Choroid plexus epithelial cell (primary cell): ENCODE results near the gene CYP4F11.
"Not testable (repeated sequence)": the region's sequence is repeated elsewhere in the genome, so short reads cannot be mapped to it uniquely, and the experiment has no call there.

ENCODE experiments used
- DNase-seq: peaks from one replicate; pipeline ENCODE4 v3.0.0-alpha.2; 2010; ENCODE audit warnings: low read depth
- H3K4me3 ChIP-seq: 2 replicates; pipeline ENCODE4 v1.5.1; 2011; ENCODE audit warnings: low read depth, mild to moderate bottlenecking, control low read depth, low read length, moderate library complexity
- TF ChIP-seq, protein P1 (sequence below): conservative IDR thresholded peaks from 2 replicates; pipeline ENCODE4 v1.5.1; 2011; ENCODE audit warnings: low read depth, mild to moderate bottlenecking, control low read depth, inconsistent platforms, low read length, moderate library complexity

CYP4F11 gene

GRCh38 chr19:15922021-15922420 lies 12.3 kb downstream of the CYP4F11 start:
- TF ChIP-seq, protein P1, sequence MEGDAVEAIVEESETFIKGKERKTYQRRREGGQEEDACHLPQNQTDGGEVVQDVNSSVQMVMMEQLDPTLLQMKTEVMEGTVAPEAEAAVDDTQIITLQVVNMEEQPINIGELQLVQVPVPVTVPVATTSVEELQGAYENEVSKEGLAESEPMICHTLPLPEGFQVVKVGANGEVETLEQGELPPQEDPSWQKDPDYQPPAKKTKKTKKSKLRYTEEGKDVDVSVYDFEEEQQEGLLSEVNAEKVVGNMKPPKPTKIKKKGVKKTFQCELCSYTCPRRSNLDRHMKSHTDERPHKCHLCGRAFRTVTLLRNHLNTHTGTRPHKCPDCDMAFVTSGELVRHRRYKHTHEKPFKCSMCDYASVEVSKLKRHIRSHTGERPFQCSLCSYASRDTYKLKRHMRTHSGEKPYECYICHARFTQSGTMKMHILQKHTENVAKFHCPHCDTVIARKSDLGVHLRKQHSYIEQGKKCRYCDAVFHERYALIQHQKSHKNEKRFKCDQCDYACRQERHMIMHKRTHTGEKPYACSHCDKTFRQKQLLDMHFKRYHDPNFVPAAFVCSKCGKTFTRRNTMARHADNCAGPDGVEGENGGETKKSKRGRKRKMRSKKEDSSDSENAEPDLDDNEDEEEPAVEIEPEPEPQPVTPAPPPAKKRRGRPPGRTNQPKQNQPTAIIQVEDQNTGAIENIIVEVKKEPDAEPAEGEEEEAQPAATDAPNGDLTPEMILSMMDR, result no peak

DNA sequence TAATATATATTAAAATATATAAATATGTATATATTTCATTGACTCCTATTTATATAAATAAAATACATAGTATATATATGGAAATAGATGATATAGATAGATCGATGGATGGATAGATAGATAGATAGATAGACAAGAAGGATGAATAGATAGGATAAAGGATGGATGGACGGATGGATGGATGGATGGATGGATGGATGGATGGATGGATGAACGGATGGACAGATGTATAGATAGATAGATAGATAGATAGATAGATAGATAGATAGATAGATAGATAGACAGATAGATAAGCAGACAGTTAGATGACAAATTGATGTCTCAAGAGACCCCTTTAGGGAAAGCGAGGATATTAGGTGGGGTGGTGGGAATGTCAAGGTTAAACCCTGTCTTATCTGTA lies 15.1 kb downstream of the CYP4F11 start:
- TF ChIP-seq, protein P1, result no peak
- no peak overlapping the region for H3K4me3 ChIP-seq
- DNase-seq, result no peak

More at GRCh38 chr19:15922021-15922420, 12.3 kb downstream of the CYP4F11 start:
- DNase-seq, result no peak
- no peak overlapping the region for H3K4me3 ChIP-seq

GRCh38 chr19:15915109-15915508 lies 19.2 kb downstream of the CYP4F11 start:
- no peak for DNase-seq
- TF ChIP-seq, protein P1, result no peak
- H3K4me3 ChIP-seq, result no peak overlapping the region

DNA sequence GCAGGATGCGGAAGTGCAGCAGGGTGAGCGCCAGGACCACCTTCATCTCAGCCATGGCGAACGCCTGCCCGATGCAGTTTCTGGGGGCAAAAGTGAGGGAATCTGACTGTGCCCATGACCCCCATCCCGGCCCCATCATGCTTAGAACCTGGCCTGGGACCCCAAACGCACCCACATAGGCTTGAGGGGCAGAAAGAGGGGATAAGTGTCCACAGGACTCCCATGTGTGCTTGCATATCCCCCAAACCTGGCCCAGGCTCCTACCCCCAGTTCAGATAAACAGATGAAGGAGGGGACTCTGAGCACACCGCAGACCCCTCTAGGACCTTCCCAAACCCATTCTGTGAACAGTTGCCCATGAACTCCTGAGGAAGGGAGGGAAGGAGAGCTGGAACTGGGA lies 20.5 kb downstream of the CYP4F11 start:
- no peak for DNase-seq
- TF ChIP-seq, protein P1, result no peak
- H3K4me3 ChIP-seq, result no peak overlapping the region

GRCh38 chr19:15913384-15913783 lies 20.9 kb downstream of the CYP4F11 start:
- TF ChIP-seq, protein P1, result no peak
- no peak overlapping the region for H3K4me3 ChIP-seq
- no peak for DNase-seq

DNA sequence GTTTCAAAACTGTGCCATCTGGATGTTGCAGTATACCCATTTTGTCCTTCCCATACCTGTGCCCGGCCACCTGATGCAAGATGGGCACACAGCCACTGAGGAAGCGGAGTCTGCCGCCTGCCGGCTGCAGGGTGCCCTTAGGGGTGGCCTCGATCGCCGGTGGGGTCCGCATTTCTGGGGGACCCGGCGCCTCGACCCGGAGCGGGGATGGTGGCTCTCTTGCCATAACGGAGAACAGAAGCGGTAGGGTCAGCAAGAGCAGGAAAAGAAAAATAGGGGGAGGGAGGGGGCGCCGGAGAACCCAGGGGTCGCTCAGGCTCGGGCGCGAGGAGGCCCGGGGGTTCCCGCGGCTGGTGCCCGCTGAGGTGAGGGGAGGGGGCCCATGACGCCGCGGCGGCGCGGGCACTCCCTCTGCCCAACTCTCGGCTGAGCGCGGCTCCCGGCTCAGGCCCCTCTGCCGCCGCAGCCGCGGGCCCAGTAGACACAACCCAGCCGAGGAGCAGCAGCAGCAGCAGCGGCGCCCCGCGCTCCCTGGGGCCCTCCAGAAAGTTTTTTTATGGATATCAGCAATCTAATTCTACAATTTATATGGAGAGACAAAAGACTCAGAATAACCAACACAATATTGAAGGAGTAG lies 22.6 kb downstream of the CYP4F11 start:
- no peak for DNase-seq
- no peak overlapping the region for H3K4me3 ChIP-seq
- TF ChIP-seq, protein P1, result no peak

DNA sequence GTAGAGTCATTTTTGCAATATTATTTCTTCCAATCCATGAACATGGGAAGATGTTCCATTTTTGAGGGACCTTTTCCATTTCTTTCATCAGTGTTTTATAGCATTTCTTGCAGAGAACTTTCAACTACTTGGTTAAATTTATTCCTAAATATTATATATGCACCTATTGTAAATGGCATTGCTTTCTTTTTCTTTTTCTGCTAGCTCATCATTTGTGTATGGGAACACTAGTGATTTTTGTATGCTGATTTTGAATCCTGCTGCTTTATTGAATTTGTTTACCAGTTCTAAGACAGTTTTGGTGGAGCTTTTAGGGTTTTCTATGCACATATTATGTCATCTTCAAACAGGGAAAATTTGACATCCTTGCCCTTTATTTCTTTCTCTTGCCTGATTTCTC lies 29.3 kb downstream of the CYP4F11 start:
- TF ChIP-seq, protein P1, result no peak
- H3K4me3 ChIP-seq, result no peak overlapping the region
- DNase-seq, result no peak

- not testable (repeated sequence) for H3K4me3 ChIP-seq, DNase-seq
Measured at GRCh38 chr19:15902898-15903297, 31.4 kb downstream of the CYP4F11 start.
